ENCODE measurements around the gene NTRK2.
"Not testable (repeated sequence)": the region's sequence is repeated elsewhere in the genome, so short reads cannot be mapped to it uniquely, and the experiment has no call there.

Gene NTRK2

GRCh38 chr9:85046475-85046874, 376.9 kb downstream of the NTRK2 start:
- in situ Hi-C loops (cut with HindIII; ENCODE audit: low sequenced_read_pairs): no loop called here

GRCh38 chr9:85053206-85053786, 383.8 kb downstream of the NTRK2 start:
- in situ Hi-C loops (cut with HindIII; ENCODE audit: low sequenced_read_pairs): no loop called here

- in situ Hi-C loops (cut with HindIII; ENCODE audit: low sequenced_read_pairs): no loop called here
Measured at GRCh38 chr9:85054017-85054416, 384.5 kb downstream of the NTRK2 start.

GRCh38 chr9:85055506-85056202, 386.1 kb downstream of the NTRK2 start:
- in situ Hi-C loops (cut with HindIII; ENCODE audit: low sequenced_read_pairs): no loop called here

- in situ Hi-C loops (cut with HindIII; ENCODE audit: low sequenced_read_pairs): no loop called here
Measured at GRCh38 chr9:85056203-85056572, 386.7 kb downstream of the NTRK2 start.

- in situ Hi-C loops (cut with HindIII; ENCODE audit: low sequenced_read_pairs): no loop called here
Measured at GRCh38 chr9:85061969-85062368, 392.4 kb downstream of the NTRK2 start.

- in situ Hi-C loops (cut with HindIII; ENCODE audit: low sequenced_read_pairs): no loop called here
Measured at GRCh38 chr9:85062385-85063022, 393.0 kb downstream of the NTRK2 start.

- in situ Hi-C loops (cut with HindIII; ENCODE audit: low sequenced_read_pairs): no loop called here
Measured at GRCh38 chr9:85064811-85065371, 395.4 kb downstream of the NTRK2 start.

GRCh38 chr9:85067792-85068191, 398.3 kb downstream of the NTRK2 start:
- in situ Hi-C loops (cut with HindIII; ENCODE audit: low sequenced_read_pairs): no loop called here

- in situ Hi-C loops (cut with HindIII; ENCODE audit: low sequenced_read_pairs): not testable (repeated sequence)
Measured at GRCh38 chr9:85069421-85069820, 399.9 kb downstream of the NTRK2 start.

All from endothelial cell of hepatic sinusoid (primary cell).